ENCODE data around the gene TOPBP1.
A peak's percentile ranks its signal among the peaks of the same experiment; 100 is the strongest.
"Not testable (repeated sequence)": the region's sequence is repeated elsewhere in the genome, so short reads cannot be mapped to it uniquely, and the experiment has no call there.

Gene TOPBP1
- 34.8 to 135 (median 86.6) reads per million in 18 experiments for total RNA-seq

DNA sequence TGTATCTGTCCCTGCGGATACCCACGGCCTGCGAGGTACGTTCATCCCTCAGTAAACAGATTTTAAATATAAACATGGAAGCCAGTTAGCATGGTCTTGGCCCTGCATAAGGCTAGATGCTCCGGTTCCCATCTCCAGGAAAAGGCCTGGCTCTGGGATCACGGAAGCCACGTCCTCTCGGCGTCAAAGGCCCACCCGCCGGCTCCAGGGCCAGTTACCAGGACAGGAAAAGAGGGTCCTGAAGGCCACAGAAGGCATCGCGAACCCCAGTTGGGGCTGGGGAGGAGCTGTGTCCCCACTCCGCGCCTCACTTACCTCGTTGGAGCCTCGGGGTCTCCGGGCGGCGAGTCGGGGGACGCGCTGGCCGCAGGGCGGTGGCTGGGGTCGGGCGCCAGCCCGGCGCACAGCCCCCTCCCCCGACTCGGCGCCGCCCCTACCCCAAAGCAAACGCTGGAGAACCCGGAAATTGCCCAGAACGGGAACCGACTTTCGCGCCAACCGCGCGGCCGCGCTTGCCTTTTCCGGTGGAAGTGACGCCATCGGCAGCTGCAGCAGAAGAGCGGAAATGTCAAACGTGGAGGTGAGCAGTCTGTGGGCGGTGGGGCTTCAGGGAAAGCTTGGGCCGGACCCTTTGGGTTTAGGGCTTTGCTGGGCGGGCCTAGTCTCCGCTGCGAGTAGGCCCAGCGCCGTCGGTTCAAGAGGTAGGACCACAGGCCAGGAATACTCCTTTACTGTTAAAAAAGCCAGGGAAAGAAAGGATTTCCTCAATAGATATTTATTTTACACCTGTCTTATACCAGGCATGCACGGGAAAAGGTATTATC lies at the start of gene TOPBP1:
TOPBP1 (minus strand) TSS at position 488 of the 824 bp plus-strand sequence. CDS start 814 bp downstream, outside the sequence.
- peak; percentile 71 to 80 for DNase-seq

DNA sequence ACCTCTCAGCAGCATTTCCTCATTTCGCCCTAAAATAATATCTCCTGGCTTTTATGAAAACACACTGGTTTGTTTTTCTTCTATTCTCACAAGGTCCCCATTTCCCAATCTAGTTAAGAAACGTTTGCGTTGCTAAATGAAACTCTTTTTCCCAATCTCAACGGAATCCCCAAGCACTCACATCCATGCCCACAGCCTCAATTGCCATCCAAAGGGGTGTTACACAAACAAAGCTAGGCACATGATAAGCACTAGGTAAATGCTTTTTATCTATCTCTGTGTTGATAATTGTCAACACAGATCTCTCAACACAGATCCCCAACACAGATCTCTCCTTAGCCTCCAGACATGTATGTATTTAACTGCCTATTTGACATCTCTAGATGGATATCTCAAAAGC lies 49.3 kb upstream of the TOPBP1 start:
- DNase-seq = no peak

DNA sequence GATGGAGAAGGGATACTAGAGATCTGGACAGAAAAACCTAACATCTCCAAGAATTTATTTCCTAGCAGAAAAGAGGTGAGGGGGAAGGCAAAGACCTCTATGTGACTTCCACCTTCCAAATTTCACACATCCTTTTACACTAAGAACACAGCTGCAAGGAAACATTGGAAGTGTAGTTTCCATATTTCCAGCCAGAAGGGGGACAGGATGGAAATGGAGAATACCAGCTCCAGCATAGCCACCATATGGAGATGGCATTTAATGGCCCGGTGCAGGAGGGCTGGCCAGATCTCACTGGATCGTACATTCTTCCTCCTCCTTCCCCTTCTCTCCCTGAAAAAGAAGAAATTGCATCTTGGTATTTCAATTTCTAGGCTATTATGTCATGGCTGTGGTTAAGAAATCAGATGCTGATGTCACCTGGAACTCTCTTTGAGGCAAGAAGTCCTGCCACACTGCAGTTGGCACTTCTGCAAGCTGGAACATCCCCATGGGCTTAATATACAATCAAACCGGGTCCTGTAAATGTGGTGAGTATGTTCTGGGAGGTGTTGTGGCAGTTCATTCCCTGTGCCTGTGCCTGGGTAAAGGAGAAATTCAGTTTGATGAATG lies 47.5 kb upstream of the TOPBP1 start:
- peak; percentile 14 to 31 for DNase-seq

DNA sequence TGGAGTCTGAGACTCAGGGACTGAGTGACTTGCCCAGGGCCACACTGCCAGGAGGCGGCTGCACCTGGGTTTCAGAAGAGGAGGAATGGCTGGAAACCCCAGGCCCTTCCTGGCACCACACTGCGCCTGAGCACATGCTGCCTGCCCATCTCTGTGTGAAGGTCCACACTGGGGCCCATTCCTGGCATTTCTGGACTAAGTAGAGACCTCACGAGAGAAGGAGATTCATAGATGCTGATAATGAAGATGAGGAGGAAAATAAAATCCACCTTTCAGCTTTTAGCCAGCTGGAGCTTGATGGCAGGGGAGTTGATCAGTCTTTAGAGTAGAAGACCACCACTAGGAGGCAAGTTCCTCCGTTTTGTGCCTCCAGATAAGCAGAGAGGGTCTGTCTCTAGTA lies 44.3 kb upstream of the TOPBP1 start:
- no peak for DNase-seq

DNA sequence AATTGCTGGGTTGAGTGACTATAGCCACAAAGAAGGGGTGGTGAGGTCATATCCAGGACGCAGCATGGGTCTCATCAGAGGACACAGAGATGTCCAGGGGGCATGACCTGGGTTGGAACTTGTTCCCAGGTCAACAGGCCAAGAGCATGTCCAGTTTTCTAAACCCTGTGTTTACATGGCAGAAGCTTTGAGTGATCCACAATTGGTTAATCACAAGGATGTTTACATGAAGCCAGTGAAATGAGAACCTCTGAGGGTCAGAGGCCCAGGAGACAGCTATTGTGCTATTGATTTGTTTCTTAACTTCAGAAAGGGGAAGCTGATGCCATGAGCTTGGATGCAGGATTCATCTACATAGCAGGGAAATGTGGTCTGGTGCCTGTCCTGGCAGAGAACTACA lies 42.2 kb upstream of the TOPBP1 start:
- DNase-seq = no peak

DNA sequence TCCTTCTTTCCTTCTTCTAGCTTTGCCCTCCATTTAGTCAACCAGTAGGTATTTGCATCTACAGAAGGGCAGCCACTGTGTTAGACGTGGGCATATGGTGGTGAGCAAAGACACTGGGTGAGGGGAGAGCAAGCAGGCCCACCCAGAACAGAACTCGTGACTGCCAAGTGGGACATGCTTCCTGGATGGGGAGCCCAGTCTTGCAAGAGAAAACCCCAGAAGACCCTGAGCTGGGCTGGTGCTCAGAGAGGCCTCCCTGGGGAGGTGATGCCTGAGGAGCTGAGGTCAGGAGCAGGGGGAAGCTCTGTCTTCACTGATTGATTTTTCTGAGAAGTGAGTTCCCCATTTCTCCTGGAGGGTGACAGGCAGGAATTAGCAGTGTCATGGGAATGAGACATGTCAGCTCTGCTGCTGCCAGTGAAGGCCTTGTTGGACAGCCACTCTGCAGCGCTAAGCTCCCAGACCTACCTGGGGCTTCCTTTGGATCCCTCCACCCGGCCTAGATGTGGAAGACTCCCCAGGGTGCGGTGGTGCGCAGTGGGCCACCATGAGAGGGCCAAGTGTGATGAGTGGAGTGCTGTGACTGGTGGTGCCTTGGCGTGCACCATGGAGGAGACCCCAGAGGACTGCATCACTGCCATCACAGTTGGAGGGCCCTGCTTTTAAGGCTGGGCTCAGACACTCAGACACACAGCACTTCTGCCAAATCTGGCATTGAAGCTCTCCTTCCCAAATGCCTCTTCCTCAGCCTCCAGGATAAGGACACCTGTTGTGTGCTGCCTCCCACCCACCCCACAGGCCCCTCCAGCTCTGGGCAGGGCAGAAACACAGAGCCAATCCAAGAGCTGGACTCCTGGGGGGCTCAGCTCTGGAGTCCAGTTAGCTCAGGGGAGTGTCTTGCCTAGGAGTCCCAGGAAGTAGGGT lies 40.0 kb upstream of the TOPBP1 start:
- no peak for DNase-seq

DNA sequence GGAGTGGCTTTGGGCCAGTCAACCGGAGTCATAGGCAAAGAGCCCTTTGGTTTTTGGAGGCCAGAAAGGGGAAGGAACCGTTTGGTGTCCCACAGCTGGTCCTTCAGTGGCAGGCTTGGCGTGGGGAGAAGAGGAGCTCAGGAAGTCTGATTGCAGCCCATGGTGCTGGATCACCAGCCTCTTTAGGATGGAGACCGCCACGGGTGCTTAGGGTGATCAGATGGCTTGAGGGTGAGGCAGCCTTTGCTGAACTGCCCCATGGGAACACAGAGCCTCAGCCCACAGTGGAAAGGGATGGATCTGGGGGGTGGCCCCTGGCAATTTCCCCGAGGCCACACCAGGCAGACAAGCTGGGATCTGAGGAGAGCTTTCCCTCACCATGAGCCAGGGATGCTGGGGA lies 38.6 kb upstream of the TOPBP1 start:
- DNase-seq = no peak

DNA sequence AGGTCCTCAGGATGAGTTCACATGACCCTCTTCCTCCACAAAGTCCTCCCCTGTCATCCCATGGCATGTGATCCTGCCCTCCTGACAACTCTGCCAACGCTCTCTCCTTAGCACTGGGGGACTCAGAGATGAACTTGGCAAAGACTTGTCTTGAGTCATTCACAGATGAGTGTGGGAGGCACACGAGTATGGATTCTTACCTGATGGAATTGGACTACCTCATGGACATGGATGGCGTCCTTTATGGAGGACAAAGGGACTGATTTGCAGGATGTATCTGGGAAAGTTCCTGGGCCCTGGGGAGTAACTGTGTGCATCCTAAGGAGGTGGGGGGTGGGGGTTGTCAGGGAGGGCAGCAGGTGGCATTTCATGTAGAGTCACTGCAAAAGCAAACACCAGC lies 38.2 kb upstream of the TOPBP1 start:
- DNase-seq = no peak

DNA sequence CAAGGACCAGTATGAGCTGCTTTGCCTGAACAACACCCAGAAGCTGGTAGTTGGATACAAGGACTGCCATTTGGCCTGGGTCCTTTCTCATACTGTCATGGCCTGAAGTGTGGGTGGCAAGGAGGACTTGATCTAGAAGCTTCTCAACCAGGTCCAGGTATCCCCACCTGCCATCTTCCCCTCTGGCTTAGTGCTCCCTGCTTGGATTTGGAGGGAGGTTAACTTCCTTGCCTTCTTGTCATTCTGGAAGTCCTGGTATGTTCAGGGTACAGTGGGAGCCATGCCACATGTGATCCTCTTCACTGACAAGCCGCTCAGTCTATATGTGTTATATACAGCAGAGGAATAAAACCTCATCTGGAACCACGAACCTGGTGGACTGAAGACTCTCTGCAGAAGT lies 37.7 kb upstream of the TOPBP1 start:
- no peak for DNase-seq

DNA sequence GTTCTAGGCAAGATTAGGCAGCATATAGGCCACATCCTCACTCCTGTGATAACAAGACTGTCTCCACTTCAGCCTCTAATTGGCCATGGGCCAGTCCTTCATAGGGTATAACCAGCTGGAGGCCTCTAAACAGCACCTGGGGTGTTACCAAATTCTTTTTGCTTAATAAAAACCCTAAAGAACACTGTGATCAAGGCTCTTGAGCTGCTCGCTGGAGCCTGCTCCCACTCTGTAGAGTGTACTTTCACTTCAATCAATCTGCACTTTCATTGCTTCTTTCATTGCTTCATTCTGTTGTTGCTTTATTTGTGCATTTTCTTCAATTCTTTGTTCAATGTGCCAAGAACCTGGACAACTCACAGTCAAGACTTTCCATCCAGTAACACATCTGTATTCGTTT lies 36.2 kb upstream of the TOPBP1 start:
- DNase-seq = no peak

DNA sequence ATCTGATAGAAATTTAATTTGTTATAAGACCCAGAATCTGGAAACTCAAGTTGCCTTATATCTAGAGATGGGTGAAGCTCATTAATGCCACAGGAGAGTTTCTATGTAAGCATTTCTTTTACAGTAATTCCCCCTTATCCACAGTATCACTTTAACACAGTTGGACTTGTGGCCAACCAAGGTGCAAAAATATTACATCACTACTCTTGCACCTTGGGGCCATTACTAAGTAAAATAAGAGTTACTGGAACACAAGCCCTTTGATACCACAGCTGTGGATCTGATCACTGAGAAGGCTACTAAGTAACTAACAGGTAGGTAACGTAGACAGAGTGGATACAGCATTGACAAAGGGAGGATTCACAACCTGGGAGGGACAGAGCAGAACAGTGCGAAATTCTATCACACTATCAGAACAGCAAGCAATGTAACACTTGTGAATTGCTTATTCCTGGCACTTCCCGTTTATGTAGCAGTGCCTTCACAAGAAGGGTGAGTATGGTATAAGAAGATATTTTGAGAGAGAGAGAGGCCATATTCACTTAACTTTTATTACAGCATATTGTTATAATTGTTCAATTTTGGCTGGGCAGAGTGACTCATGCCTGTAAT lies 33.9 kb upstream of the TOPBP1 start:
- no peak for DNase-seq

DNA sequence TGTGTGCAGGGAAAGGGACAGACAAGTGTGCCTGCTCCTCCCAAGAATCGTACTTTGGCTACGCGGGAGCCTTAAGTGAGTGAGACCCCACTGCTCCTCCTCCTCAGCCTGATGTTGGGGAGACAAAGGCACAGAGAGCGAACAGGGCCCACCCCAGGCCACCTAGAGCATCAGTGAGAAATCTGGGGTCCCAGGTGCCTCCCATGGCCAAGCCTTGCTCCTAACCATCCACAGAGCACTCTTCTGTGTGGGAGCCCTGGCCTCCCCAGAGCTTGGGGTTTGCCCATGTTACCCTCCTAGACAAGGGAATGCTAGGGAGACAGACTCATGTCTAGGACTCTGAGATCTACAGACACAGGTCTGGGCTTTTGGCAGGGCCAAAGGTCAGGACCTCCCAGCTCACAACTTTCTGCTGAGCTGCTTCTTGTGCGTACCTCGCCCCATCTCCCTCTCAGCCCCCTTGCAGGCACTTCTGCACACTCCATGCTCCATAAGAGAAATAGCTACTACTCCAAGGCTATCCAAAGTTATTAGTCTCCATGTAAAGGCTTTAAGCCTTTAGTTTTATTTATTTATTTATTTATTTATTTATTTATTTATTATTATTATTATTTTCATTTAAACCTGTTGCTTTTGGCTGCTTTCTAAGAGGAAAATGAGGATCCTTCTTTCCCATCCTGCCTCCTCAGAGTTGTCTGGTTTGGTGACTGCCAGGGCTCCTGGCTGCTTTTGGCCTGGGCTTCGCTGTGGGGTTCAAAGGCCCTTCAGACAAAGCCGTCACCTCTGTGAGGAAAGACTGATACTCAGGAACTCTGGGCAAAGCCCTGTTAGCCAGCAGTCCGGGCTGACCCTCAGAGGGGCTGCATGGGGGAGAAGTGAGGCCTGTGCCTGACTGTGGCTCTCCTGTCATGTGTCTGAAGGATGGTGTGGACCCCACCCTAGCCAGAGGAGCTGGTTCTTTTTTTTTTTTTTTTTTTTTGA lies 32.8 kb upstream of the TOPBP1 start:
- DNase-seq = no peak

DNA sequence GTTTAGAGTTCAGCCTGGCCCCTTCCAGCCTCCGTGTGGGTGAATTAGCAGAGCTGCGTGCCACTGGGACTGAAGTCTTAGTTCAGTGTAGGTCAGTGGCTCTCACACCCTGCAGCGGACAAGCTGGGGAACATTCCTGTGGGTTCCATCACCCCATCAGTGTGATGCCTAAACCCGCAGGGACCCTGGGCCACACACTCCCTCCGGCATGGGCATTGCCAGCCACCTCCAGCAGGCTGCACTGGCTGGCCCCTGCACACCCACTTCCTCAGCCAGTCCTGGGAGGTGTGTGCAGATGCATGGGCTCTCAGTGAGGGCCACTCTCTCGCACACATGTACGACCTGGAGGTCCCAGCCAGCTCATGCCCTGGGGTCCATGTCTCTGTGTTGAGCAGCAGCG lies 32.1 kb upstream of the TOPBP1 start:
- no peak for DNase-seq

DNA sequence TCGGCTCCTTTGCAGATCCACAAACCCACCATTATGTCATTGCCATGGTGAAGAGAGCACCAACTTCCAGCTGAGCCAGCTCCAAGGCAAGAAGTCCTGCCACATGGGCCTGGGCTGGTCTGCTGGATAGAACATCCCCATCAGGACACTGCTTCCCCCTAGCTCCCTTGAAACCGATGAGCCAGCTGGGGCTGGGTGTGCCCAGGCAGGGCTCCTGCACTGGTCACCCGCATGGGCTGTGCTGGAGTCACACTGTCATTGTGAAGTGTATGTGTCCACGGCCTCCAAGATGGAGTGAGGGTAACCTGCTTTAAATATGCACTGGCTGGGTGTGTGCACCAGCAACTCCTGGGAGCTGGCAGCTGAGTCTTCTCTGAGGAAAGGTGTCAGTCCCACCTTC lies 31.0 kb upstream of the TOPBP1 start:
- no peak for DNase-seq

DNA sequence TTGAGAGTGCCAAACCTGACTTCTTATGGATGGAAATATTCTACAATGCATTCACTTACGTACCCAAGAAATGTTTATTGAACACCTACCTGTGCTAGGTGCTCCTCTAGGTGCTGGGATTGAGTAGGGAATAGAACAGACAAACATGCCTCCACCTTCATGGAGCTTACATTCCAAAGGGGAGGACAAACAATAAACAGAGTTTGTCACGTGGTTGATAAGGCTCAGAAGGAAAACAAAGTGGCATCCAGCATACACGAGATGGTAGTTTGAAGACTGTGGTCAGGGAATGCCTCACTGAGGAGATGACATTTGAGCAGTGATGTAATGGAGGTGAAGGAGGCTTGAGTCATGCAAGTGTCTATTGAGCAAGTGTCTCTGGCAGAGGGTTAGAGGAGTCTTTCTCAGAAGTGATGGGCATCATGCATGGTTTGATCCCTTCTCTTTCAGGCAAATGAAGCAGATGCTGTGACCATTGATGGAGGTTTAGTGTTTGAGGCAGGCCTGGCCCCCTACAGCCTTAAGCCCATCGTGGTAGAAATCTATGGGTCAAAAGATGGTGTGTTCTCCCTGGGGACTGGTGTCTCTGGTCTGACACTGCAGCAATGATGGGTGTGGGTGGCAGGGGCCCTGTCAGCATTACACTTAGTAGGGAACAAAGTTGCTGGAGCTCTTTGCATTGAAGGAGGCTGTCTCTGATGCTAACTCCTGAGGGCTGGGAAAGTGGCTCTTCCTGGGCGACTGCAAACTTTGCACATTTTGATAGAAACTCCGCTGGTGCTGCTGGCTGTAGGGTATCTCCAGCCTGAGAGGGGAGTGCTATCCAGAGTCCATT lies 29.7 kb upstream of the TOPBP1 start:
- DNase-seq = no peak

DNA sequence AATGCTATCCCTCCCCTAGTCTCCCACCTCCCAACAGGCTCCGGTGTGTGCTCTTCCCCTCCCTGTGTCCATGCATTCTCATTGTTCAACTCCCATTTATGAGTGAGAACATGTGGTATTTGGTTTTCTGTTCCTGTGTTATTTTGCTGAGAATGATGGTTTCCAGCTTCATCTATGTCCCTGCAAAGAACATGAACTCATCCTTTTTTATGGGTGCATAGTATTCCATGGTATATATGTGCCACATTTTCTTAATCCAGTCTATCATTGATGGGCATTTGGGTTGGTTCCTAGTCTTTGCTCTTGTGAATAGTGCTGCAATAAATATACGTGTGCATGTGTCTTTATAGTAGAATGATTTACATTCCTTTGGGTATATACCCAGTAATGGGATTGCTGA lies 16.3 kb upstream of the TOPBP1 start:
- not testable (repeated sequence) for DNase-seq

DNA sequence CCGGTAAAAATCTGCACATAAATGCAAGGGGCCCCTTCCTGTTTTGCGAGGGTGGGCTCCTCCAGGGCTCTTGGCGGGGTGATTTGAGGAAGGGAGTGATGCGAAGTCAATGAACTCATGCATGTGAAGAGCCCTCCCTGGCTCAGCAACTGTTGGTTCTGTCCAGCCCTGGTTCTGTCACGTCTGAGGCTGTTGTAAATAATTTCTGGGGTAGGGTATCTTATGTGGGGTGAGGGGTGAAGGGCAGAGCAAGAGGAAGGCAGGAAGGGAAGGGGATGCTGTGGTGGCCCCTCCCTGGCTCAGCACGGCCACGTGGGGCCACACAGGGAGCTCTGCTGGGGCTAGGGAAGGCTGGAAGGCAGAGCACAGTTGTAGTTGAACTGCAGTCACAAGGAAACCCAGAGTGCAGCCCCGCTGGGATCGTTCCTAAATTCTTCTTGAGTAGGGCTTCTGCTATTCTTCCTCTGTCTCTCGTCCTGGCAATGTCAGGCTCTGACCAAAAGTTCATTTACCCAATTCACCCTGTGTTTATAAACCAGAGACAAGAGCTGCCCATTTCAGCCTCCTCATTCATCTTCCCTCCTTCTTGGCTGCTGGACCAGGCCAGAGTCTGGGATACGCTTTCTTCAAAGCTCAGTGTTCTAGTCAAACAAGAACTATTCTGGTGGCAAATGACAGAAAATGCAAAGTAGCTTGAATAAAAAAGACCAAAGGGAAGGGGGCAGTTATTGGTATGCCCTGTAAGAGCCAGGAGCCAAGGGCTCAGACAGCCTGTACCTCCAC lies 14.8 kb upstream of the TOPBP1 start:
- no peak for DNase-seq

DNA sequence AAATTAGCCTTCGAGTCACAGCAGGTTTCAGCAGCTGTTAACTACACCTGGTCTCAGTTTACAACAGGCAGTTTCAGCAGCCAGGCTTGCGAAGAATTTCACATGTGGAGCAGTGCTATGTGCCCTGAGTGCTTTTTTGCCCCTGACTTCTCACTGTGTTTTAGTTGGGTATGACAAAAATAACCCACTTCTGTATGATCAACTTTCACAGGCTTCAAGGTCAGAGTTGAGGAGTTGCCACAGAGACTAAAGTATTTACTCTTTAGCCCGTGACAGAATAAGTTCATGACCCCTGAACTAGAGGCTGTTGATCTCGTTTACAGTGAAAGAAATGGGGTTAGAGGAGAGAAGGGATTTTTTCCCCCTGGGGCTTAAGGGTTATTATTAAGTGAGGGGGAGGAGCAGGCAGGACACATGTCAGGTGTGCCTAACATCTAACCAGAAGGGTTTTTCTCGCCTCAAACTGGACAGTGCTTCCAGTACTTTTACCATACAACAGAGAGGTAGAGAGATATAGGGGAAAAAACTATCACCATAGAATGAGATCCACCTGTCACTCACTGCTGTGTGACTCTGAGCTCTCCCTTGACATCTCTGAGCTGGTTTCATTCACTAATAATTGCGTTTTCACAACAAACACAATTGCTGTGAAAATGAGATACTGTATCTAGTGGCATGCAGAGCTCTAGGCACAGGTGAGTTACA lies 14.0 kb upstream of the TOPBP1 start:
- DNase-seq = no peak

DNA sequence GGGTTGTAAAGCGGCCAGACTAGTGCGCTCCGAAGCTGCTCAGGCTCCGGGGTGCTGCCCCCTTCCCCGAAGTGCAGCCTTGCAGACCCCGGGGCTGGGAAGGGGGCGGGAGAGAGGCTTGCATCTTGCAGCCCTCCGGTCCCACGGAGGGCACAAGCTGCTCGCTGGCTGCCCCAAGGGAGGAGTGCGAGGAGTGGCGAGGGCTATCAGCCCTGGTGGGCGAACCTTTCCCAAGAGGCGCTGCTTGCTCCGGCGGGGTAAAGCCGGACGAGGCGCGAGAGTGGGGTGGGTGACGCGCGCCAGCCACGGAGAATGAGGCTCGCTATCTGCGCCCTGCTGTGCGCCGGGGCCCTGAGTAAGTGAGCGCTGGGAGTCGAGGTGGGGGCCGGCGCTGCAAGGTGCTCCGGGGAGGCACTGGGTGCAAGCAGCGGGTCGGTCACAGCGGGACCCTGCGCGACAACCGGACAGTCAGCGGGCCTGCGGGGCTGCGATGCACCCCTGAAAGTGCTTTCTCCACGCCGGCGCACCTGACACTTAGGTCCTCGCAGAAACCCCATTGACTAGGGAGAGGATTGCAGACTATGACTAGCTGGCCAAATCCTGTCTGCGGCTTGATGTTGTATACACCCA lies 12.7 kb upstream of the TOPBP1 start:
- DNase-seq = no peak

Measured in inflammatory macrophage (primary cell).